Tibial artery (tissue), 4 donors: ENCODE results near the gene RPH3AL.
A peak's percentile ranks its signal among the peaks of the same experiment; 100 is the strongest.
"Not testable (repeated sequence)": the region's sequence is repeated elsewhere in the genome, so short reads cannot be mapped to it uniquely, and the experiment has no call there.

Experiments
- DNase-seq, 2 donors: peaks; one replicate each; pipeline ENCODE4 v3.0.0-alpha.2; 2019
- H3K27ac ChIP-seq, 2 donors: fragments of 200-600 bp; sonication (generic) in 1 of 2; 1 replicate in 1 of 2; 2 replicates in 1 of 2; pipeline ENCODE4 v1.5.1; 2018 to 2019; ENCODE audit warnings: mild to moderate bottlenecking in 1 of 2
- H3K27me3 ChIP-seq, 2 donors: fragments of 200-600 bp; sonication (generic) in 1 of 2; one replicate each; pipeline versions ENCODE4 v1.5.1 to v1.6.0; 2016 to 2019
- H3K36me3 ChIP-seq, 3 donors: fragments of 200-600 bp; sonication (generic) in 2 of 3; one replicate each; pipeline ENCODE4 v1.5.1; 2016 to 2019; ENCODE audit warnings: mild to moderate bottlenecking in 2 of 3
- H3K4me1 ChIP-seq, 4 donors: fragments of 200-600 bp; sonication (generic) in 2 of 4; 1 replicate in 3 of 4; 2 replicates in 1 of 4; pipeline ENCODE4 v1.5.1; 2016 to 2019
- H3K4me3 ChIP-seq, 2 donors: fragments of 200-600 bp; sonication (generic) in 1 of 2; 1 replicate in 1 of 2; 2 replicates in 1 of 2; pipeline ENCODE4 v1.5.1; 2018 to 2019; ENCODE audit warnings: mild to moderate bottlenecking in 2 of 2
- H3K9me3 ChIP-seq, 3 donors: fragments of 200-600 bp; sonication (generic) in 1 of 3; one replicate each; pipeline ENCODE4 v1.5.1; 2016 to 2019
- CTCF ChIP-seq, 2 experiments: fragments of 200-600 bp in 1 of 2; fragments of 450-650 bp in 1 of 2; IDR thresholded peaks; one replicate each; pipeline ENCODE4 v1.5.1; 2017 to 2019; ENCODE audit warnings: antibody characterized with exemption in 2 of 2, mild to moderate bottlenecking in 1 of 2, moderate library complexity in 1 of 2
- intact Hi-C: fragments of 100-400 bp; cut with DNase I; formaldehyde crosslinking; loops from one replicate; pipeline ENCODE4 v1.15.0; 2023; ENCODE audit warnings: low total_unique reads

The RPH3AL gene

GRCh38 chr17:223723-224471, 128.7 kb downstream of the RPH3AL start:
- H3K27me3 ChIP-seq: peaks cover 0 to 3% of the 10 kb centered on the region in 2 donors
- intact Hi-C loops: no loop called here
- H3K9me3 ChIP-seq: no peaks in the 10 kb centered on the region
- no peaks in the 10 kb centered on the region for H3K4me1 ChIP-seq
- peak in 1 of 2 donors; percentile 8 for DNase-seq
- H3K27ac ChIP-seq: no peak overlapping the region
- H3K36me3 ChIP-seq: no peaks in the 10 kb centered on the region
- TF ChIP-seq CTCF (IDR thresholded peaks at IDR 0.05): no peak
- H3K4me3 ChIP-seq: no peak overlapping the region

- intact Hi-C loops: no loop called here
- no peak overlapping the region for H3K4me3 ChIP-seq
- DNase-seq: peak in 1 of 2 donors; percentile 27
- no peaks in the 10 kb centered on the region for H3K27me3 ChIP-seq
- no peak for TF ChIP-seq CTCF (IDR thresholded peaks at IDR 0.05)
- no peaks in the 10 kb centered on the region for H3K4me1 ChIP-seq
- no peaks in the 10 kb centered on the region for H3K9me3 ChIP-seq
- H3K36me3 ChIP-seq: no peaks in the 10 kb centered on the region
- H3K27ac ChIP-seq: no peak overlapping the region
Observed at GRCh38 chr17:222172-222571, 130.4 kb downstream of the RPH3AL start.

GRCh38 chr17:219696-220095, 132.9 kb downstream of the RPH3AL start:
- no peak for DNase-seq
- H3K4me3 ChIP-seq: no peak overlapping the region
- H3K4me1 ChIP-seq: no peaks in the 10 kb centered on the region
- H3K27me3 ChIP-seq: no peaks in the 10 kb centered on the region
- H3K27ac ChIP-seq: no peak overlapping the region
- H3K9me3 ChIP-seq: no peaks in the 10 kb centered on the region
- H3K36me3 ChIP-seq: no peaks in the 10 kb centered on the region
- TF ChIP-seq CTCF (IDR thresholded peaks at IDR 0.05): no peak
- intact Hi-C loops: no loop called here

- no peak overlapping the region for H3K4me3 ChIP-seq
- intact Hi-C loops: no loop called here
- H3K4me1 ChIP-seq: no peaks in the 10 kb centered on the region
- H3K9me3 ChIP-seq: no peaks in the 10 kb centered on the region
- no peak for DNase-seq
- peaks cover 0 to 4% (median 4%) of the 10 kb centered on the region in 3 donors for H3K36me3 ChIP-seq
- no peak for TF ChIP-seq CTCF (IDR thresholded peaks at IDR 0.05)
- H3K27ac ChIP-seq: no peak overlapping the region
- no peaks in the 10 kb centered on the region for H3K27me3 ChIP-seq
Observed at GRCh38 chr17:218432-219110, 134.0 kb downstream of the RPH3AL start.

- no peak overlapping the region for H3K4me3 ChIP-seq
- no peak for DNase-seq
- no peaks in the 10 kb centered on the region for H3K4me1 ChIP-seq
- H3K27ac ChIP-seq: no peak overlapping the region
- peaks cover 0 to 6% (median 5%) of the 10 kb centered on the region in 3 donors for H3K36me3 ChIP-seq
- intact Hi-C loops: no loop called here
- no peak for TF ChIP-seq CTCF (IDR thresholded peaks at IDR 0.05)
- H3K9me3 ChIP-seq: no peaks in the 10 kb centered on the region
- no peaks in the 10 kb centered on the region for H3K27me3 ChIP-seq
Observed at GRCh38 chr17:216625-217024, 136.0 kb downstream of the RPH3AL start.

- DNase-seq, H3K27ac ChIP-seq, intact Hi-C loops, H3K9me3 ChIP-seq, H3K27me3 ChIP-seq, H3K4me1 ChIP-seq, H3K4me3 ChIP-seq, H3K36me3 ChIP-seq: not testable (repeated sequence)
Observed at GRCh38 chr17:215563-216478, 136.8 kb downstream of the RPH3AL start.
